ENCODE results near the gene LIF.

Gene LIF

DNA sequence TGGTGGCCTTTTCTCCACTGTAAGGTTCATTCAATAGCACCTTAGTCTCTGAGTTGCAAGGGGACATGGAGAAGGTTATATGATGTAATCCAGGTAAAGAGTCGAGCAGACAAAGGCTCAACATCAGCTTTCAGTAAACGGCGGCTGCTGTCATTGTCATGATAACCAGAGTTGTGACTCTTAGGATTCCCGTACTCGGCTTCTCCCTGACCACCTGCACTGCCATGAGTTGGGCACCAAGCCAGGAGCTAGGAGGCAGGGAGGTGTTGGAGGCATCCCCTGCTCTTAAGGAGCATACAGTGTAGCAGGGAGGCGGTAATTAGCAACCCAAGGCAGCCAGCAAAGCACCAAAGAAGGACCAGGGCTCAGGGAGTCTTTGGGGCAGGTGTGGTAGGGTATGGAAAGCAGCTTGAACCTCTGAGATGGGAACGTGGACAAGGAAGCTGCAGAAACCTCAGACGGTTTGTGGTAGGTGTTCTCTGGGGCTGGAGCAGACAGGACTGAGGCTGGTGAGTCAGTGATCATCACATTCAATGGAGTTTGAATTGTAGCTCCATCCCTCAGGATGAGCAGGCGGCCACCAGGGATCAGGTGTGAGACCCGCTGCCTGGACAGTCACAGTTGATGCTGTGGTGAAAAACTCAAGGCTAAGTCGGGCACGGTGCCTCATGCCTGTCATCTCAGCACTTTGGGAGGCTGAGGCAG is 31.7 kb downstream of the LIF start:
- TF ChIP-seq, protein P1, sequence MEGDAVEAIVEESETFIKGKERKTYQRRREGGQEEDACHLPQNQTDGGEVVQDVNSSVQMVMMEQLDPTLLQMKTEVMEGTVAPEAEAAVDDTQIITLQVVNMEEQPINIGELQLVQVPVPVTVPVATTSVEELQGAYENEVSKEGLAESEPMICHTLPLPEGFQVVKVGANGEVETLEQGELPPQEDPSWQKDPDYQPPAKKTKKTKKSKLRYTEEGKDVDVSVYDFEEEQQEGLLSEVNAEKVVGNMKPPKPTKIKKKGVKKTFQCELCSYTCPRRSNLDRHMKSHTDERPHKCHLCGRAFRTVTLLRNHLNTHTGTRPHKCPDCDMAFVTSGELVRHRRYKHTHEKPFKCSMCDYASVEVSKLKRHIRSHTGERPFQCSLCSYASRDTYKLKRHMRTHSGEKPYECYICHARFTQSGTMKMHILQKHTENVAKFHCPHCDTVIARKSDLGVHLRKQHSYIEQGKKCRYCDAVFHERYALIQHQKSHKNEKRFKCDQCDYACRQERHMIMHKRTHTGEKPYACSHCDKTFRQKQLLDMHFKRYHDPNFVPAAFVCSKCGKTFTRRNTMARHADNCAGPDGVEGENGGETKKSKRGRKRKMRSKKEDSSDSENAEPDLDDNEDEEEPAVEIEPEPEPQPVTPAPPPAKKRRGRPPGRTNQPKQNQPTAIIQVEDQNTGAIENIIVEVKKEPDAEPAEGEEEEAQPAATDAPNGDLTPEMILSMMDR (conservative IDR thresholded peaks at IDR 0.05; ENCODE audit: low read depth): no peak
- no peak overlapping the region for H3K27ac ChIP-seq
- POLR2A ChIA-PET (ENCODE audit: low non-redundant PET): no interaction called here
- CTCF ChIA-PET: no interaction called here
- no peak for DNase-seq (ENCODE audit: low spot score)

DNA sequence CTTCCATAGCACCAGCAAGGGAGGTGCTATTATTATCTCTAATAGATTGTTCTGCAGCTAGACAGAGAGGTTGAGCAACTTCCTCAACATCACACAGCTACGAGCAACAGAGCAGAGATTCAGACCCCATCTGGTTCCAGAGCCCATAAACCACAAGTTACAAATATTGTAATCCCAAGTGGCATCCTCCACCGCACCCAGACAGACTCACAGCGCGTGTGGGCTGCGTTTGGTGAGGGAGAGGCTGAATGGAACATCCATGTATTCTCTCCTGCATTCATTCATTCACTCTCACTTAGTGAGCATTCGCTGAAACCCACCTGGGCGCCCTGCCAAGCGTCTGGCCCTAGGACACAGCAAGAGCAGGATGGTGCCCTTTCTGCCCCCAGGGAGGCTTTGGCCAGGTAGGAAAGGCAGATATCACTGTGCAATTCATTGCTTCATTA is 33.5 kb downstream of the LIF start:
- no peak for DNase-seq (ENCODE audit: low spot score)
- TF ChIP-seq, protein P1 (conservative IDR thresholded peaks at IDR 0.05; ENCODE audit: low read depth): no peak
- POLR2A ChIA-PET (ENCODE audit: low non-redundant PET): no interaction called here
- CTCF ChIA-PET: interaction anchor here (0.7 kb wide), 1 partner anchor 62 kb away, joined by 4 read pairs; no protein-coding TSS in a partner anchor
- H3K27ac ChIP-seq: peak overlapping the region; percentile 72

DNA sequence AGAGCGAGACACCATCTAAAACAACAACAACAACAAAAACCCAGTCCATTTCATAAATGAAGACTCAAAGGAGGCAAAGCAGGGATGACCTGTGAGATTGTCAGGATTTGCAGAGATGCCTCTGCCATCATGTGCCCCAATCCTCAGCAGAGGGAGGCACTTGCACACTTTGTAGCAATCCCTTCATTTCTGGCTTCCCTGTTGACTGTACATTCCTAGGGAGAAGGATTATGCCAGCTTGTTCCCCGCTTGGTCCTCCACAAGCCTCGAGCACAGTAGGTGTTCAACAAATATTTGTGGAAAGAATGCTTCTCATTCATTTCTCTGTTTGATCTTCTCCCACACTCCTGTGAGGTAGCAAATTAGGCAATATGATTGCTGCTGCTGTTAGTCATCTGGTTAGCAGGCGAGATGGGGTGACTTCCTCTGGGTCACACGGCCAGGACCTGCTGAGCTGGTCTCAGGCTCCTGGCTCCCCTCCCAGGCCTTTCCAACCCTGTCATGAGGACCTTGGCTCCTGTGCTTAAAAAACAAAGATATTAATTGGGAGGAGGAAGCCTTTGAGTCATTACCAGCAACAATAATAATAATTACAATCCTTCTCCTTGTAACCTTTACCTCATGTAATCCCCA is 34.1 kb downstream of the LIF start:
- POLR2A ChIA-PET (ENCODE audit: low non-redundant PET): no interaction called here
- CTCF ChIA-PET: interaction anchor here (0.6 to 0.7 kb wide), 2 partner anchors 62 to 587 kb away, joined by 3 to 4 read pairs; no protein-coding TSS in a partner anchor
- peak overlapping the region; percentile 72 for H3K27ac ChIP-seq
- TF ChIP-seq, protein P1 (conservative IDR thresholded peaks at IDR 0.05; ENCODE audit: low read depth): no peak
- DNase-seq (ENCODE audit: low spot score): peak; percentile 80

DNA sequence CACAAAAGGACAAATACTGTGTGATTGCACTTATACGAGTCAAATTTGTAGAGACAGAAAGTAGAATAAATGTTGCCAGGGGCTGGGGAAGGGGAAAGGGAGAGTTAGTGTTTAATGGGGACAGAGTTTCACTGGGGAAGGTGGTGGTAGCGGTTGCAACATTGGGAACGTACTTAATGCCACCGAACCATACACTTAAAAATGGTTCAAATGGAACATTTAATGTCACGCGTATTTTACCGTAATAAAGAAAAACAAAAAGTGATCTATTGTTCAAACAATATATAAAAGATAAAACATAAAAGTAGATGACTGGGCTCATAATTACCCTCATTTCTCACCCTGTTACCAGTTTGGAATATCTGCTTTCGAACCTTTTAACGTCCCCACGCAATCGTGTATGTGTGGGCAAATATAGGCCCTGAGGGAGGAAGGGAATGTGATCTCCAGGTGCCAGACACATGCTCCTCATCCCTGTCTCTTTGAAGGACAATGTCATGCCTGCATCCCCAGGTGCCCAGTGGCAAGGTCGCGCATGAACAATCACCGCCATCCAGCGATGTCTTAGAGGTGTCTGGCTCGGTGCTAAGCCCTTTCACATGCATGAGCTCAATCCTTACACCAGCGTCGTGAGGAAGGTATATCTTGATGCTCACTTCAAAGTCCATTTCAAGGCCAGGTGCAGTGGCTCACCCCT is 35.3 kb downstream of the LIF start:
- POLR2A ChIA-PET (ENCODE audit: low non-redundant PET): no interaction called here
- CTCF ChIA-PET: no interaction called here
- peak overlapping the region; percentile 72; the same call in 1 of the 2 replicates for H3K27ac ChIP-seq
- DNase-seq (ENCODE audit: low spot score): no peak
- TF ChIP-seq, protein P1 (conservative IDR thresholded peaks at IDR 0.05; ENCODE audit: low read depth): no peak

DNA sequence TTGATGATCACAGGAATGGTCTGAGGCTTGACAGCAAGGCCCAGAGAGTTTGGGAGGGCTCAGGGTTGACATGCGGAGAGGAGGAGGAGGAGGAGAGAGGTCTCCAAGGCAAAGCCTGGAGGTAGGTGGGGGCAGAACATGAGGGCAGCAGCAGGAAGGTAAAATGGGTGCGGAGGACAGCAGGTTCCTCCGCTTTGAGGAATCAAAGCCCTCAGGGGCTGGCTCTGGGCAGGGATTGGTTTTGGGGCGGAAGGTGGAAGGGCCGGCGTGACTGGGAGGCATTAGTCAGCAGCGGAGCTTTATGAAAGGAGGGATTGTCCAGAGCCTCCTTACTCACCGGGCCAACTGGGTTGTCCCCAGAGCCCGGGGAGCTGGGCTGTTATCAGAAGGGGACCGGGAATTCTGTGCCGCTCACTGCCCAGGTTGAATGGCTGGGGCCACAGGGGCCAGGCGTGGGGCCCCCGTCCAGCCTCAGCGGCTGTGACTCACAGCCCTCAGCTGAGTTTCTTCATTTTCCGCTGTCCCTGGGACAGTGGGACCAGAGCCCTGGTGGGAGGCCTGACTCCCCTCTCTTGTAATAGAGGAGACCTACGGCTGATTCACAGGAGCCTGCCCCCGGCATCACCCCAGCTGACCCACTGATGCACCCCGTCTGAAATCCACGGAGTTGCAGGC is 36.2 kb downstream of the LIF start:
- TF ChIP-seq, protein P1 (conservative IDR thresholded peaks at IDR 0.05; ENCODE audit: low read depth): no peak
- ChIA-PET POLR2A (ENCODE audit: low non-redundant PET) (no interaction called here), CTCF (no interaction called here)
- peak; percentile 77 for DNase-seq (ENCODE audit: low spot score)
- peak overlapping the region; percentile 71 for H3K27ac ChIP-seq

DNA sequence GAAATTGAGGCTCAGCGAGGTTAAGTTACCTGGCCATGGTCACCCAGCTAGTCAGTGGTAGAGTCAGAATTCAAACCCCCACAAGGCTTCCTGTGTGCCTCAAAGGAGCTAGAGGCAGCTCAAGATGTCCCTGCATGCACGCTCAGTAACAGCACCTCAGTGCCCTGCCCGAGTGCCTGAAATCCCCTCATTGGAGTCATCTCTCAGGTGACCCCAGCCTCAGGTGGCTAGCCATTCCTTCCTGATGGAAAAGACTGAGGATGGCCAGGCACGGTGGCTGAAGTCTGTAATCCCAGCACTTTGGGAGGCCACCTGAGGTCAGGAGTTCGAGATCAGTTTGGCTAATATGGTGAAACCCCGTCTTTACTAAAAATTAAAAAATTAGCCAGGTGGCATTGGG is 36.9 kb downstream of the LIF start:
- ChIA-PET POLR2A (ENCODE audit: low non-redundant PET) (no interaction called here), CTCF (no interaction called here)
- peak overlapping the region; percentile 71 for H3K27ac ChIP-seq
- TF ChIP-seq, protein P1 (conservative IDR thresholded peaks at IDR 0.05; ENCODE audit: low read depth): no peak
- no peak for DNase-seq (ENCODE audit: low spot score)
